GM13977 (cell line): ENCODE measurements around the gene ZNF333.

Experiments used
- DNase-seq: peaks from one replicate; pipeline ENCODE4 v3.0.0; 2012; ENCODE audit warnings: low spot score
- CTCF ChIP-seq: IDR thresholded peaks from 2 replicates; pipeline ENCODE4 v1.5.1; 2012; ENCODE audit warnings: mild to moderate bottlenecking, control low read depth; ENCODE audit not compliant: insufficient read depth; ENCODE audit errors: extremely low read depth, missing control alignments
- in situ Hi-C: fragments of 300-500 bp; cut with MboI; formaldehyde crosslinking; loops from one replicate; pipeline ENCODE4 v1.12.0; 2022; ENCODE audit warnings: low sequenced_read_pairs, low pct_unique_long_range_greater_than_20kb, mixed read lengths, inconsistent platforms; ENCODE audit not compliant: unreplicated experiment

Gene ZNF333

GRCh38 chr19:14659874-14660489 is 29.9 kb upstream of the ZNF333 start:
- no peak for TF ChIP-seq CTCF
- in situ Hi-C loops = no loop called here
- DNase-seq = no peak

- TF ChIP-seq CTCF = no peak
- DNase-seq = no peak
- in situ Hi-C loops = no loop called here
Observed at GRCh38 chr19:14661372-14661924, 28.4 kb upstream of the ZNF333 start.

- no peak for TF ChIP-seq CTCF
- DNase-seq = no peak
- in situ Hi-C loops = no loop called here
Observed at GRCh38 chr19:14669940-14670339, 19.9 kb upstream of the ZNF333 start.

- in situ Hi-C loops = no loop called here
- no peak for TF ChIP-seq CTCF
- DNase-seq = no peak
Observed at GRCh38 chr19:14670408-14670807, 19.4 kb upstream of the ZNF333 start.

GRCh38 chr19:14672188-14672872 is 17.5 kb upstream of the ZNF333 start:
- no peak for DNase-seq
- in situ Hi-C loops = no loop called here
- TF ChIP-seq CTCF = no peak

GRCh38 chr19:14673088-14673487 is 16.8 kb upstream of the ZNF333 start:
- in situ Hi-C loops = no loop called here
- TF ChIP-seq CTCF = no peak
- no peak for DNase-seq
